PC-9 (cell line): Measurements from ENCODE around the gene PEPD.

ENCODE experiments used
- EZH2 ChIP-seq: fragments of 200-600 bp; sonication (generic); IDR thresholded peaks from 2 replicates; pipeline ENCODE4 v1.8.0; 2017; ENCODE audit warnings: antibody characterized with exemption, low read depth
- TF ChIP-seq, protein P1 (sequence below): fragments of 200-600 bp; sonication (generic); conservative IDR thresholded peaks from 2 replicates; pipeline ENCODE4 v1.6.1; 2017; ENCODE audit warnings: mixed run types, antibody characterized with exemption, mild to moderate bottlenecking, moderate library complexity

- TF ChIP-seq, protein P1, sequence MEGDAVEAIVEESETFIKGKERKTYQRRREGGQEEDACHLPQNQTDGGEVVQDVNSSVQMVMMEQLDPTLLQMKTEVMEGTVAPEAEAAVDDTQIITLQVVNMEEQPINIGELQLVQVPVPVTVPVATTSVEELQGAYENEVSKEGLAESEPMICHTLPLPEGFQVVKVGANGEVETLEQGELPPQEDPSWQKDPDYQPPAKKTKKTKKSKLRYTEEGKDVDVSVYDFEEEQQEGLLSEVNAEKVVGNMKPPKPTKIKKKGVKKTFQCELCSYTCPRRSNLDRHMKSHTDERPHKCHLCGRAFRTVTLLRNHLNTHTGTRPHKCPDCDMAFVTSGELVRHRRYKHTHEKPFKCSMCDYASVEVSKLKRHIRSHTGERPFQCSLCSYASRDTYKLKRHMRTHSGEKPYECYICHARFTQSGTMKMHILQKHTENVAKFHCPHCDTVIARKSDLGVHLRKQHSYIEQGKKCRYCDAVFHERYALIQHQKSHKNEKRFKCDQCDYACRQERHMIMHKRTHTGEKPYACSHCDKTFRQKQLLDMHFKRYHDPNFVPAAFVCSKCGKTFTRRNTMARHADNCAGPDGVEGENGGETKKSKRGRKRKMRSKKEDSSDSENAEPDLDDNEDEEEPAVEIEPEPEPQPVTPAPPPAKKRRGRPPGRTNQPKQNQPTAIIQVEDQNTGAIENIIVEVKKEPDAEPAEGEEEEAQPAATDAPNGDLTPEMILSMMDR: no peak
- no peak for TF ChIP-seq EZH2
Observed at GRCh38 chr19:33370783-33371182, 150.8 kb downstream of the PEPD start.
